GM19025 (cell line): ENCODE results near the gene EFNA2.
"Not testable (repeated sequence)": the region's sequence is repeated elsewhere in the genome, so short reads cannot be mapped to it uniquely, and the experiment has no call there.

Experiments used
- ATAC-seq: cut with Tn5 transposase; IDR thresholded peaks from one replicate; pipeline ENCODE4 v1.9.1; 2021; ENCODE audit warnings: mild to moderate bottlenecking, low read depth, moderate library complexity; ENCODE audit not compliant: unreplicated experiment

The EFNA2 gene

GRCh38 chr19:1313695-1314613 is 28.3 kb downstream of the EFNA2 start:
- ATAC-seq = no peak

DNA sequence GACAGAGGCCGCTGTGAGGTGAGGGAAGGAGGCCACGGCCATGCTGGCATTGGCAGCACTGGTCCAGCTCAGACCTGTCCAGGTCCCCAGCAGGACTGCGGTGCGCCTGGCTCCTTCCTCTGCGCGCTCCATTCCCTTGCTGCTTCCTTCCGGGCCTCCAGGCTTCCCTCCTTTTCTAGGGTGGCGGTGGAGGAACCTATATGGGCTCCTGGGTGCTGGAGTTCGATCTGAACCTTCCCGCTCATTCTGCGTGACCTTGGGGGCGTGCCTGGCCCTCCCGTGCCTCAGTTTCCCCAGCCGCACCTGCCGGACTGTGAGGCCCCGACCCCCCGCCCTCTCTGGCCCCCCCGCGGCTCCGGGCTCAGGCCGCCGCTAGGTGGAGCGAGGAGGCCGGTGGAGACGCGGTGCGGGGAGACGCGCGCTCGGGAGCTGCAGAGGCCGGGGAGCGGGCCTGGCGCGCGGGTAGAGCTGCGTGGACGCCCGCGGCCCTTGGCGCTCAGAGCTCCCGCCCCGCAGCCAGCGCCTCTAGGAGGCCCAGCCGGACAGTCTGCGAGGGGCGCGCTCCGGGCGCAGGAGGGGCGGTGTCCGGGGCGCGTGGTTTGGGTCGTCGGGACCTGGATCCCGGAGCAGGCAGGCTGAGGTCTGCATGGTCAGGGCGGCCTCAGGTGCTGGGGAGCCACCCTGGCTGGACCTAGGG is 29.9 kb downstream of the EFNA2 start:
- ATAC-seq = no peak

- no peak for ATAC-seq
These were observed 30.8 kb downstream of the EFNA2 start for GRCh38 chr19:1316466-1316865.

DNA sequence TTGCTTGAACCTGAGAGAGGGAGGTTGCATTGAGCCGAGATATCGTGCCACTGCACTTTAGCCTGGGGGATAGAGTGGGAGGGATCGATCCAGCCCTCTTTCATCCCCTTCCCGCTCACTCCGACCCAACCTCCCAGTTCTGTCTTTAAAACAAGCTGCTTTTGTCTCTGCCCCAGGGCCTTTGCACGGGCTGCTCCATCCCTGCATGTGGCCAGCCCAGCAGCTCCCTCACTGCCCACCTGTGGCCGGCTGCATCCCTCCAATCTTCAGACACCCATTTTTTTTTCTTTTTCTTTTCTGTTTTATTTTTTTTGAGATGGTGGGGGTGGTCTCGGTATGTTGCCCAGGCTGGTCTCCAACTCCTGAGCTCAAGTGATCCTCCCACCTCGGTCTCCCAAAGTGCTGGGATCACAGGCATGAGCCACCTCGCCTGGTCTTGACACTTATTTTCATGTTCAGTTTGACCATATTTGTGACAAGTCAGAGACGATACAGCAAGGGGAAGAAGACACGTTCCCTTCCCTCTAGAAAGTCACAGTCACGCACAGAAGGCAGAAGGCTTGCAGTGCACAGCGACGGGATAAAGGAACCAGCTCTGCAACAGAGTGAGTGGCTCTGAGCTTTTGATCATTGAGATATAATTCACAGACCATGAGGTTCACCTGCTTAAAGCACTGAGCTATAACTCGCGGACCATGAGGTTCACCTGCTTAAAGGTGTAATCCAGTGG is 31.8 kb downstream of the EFNA2 start:
- ATAC-seq = no peak

- ATAC-seq = no peak
These were observed 33.2 kb downstream of the EFNA2 start for GRCh38 chr19:1318678-1319471.

GRCh38 chr19:1320282-1320650 is 34.6 kb downstream of the EFNA2 start:
- not testable (repeated sequence) for ATAC-seq

DNA sequence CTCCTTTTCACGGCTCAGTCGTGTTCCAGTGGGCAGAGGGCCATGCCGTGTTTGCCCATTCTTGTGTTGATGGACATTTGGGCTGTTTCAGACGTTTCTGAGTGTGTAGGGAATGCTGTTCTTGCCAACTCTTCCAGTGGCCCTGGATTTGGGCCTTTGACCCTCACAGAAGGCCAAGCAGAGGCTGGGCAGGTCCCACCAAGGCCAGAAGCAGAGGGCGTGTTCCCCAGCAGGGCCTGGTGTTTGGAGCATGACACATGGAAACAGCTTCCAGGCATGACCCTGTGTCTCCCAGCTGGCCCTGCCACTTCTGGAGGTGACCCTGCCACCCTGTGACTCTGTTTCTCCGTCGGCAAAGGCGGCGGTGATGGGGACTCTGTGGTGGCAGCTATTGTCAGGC is 35.9 kb downstream of the EFNA2 start:
- ATAC-seq = no peak

GRCh38 chr19:1322198-1322981 is 36.7 kb downstream of the EFNA2 start:
- no peak for ATAC-seq

DNA sequence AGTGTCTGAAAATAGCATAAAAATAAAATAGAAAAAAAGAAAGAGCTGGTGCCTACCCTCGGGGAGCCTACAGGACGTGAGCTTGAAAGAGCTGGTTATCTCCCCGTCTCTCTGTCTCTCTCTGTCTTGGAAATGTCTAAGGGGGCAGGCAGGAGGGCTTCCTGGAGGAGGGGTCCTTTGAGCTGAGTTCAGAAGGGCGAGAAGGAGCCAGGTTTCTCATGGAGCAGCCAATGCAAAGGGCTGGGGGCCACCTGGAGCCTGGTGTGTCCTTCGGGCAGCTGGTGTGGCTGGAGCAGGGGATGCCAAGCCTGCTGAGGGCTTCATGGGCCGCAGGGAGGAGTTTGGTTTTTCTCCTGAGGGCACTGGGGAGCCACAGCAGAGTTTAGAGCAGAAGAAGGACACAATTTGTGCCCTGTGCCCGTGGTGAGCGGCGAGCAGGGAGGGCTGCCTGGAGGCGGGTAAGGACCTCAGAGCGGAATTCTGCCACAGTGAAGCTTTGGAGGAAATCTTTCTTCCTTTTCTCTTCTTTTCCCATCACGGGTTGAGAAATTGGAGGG is 38.7 kb downstream of the EFNA2 start:
- ATAC-seq = no peak

DNA sequence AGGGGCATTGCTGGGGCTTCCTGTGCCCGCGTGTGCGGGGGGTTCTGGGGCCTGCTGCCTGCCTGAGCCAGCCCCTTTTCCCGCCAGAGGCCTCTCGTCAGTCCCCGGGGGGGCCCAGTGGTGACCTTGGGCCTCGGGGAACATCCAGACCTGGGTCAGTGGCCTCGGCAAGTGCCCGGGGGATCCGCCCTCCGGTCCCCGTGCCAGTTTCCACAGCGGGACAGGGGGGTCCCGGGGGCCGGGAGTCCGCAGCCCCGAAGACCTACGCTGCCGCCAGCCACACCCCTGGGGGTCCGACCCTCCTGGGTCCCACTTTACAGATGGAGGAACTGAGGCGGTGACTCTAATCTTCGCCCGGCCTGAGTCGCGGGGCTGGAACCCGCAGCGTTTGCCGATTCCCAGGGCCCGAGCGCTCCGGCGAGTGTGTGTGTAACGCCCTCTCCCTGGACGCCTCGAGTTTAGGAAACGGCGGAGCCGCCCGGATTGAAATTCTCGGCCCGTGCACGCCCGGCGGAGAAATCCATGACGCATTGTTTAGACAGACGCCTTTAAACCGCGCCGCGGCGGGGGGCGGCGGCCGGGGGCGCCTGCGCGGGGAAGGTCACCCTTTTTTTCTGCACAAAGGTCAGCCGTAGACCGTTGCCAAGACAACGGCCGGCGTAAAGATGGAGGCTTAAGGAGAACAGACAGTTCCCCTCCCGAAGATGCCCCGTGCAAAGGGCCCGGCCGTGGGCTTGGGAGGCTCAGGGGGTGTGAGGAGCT is 39.3 kb downstream of the EFNA2 start:
- ATAC-seq = no peak

- ATAC-seq = no peak
These were observed 40.1 kb downstream of the EFNA2 start for GRCh38 chr19:1325568-1326294.

GRCh38 chr19:1327125-1327524 is 41.5 kb downstream of the EFNA2 start:
- ATAC-seq = no peak

DNA sequence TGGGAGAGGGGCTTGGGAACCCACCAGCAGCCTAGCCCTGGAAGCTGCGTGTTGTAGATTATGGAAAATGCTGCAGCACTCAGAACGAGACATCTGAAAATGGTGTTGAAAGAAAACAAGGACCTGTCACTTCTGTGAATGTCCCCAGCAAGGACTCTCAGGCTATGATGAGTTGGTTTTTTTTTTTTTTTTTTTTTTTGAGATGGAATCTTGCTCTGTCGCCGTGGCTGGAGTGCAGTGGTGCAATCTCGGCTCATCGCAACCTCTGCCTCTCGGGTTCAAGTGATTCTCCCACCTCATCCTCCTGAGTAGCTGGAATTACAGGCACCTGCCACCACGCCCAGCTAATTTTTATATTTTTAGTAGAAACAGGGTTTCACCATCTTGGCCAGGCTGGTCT is 46.5 kb downstream of the EFNA2 start:
- not testable (repeated sequence) for ATAC-seq

DNA sequence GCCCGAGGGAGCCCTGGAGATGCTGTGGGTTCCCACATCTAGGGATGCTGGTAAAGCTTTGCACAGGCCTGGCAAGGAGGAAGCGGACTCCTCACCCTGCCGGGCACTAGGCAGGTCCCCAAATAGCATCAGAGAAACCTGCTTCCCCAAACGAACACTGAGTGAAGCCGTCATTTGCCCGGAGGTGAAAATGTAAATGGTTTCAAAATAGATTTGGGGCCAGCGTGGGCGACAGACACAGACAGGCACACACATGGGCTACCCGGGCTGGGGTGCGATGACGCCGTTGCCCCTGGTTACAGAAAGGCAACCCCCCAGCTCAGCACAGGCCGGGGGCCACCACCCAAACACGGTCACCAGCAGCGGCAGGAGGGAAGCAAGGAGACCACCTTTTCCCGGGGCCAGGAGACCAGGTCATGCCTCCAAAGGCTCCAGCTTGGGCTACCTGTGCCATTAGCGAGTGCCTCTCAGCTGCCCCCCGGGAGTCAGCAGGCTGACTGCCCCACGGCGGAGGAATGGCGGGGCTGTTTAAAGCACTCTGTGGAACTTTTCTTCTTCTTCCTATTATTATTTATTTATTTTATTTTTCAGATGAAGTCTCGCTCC is 50.5 kb downstream of the EFNA2 start:
- no peak for ATAC-seq

DNA sequence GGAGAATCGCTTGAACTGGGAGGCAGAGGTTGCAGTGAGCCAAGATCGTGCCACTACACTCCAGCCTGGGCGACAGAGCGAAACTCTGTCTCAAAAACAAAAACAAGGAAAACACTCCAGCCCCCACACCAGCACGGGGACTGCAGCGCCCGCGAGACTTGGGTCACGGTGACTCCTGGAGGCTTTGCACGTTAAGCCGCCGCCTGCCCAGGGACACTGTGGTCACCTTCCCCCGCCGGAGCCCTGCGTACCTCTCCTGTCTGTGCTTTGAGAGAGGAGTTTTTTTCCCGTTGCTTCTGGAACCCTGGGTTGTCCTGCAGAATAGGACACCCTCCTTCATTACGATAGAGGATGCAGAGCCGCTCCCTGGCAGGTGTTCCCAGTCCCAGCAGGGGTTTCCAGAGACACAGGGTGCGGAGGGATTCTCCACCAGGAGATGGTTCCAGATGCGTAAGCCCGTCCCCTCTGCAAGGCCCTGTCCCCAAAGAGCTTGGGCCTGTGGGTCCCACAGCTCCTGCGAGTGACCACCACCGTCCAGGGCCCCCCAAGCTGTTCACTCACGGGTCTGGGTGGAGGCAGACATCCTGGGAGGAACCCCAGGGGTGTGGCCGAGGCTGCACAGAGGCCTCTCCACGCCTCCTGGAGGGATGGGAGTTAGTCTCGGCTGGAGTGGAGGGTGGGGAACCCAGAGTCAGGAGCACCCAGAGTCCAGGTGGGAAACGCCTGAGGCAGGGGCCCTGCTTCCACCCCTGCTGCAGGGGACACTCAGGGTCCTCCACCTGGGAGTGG is 55.2 kb downstream of the EFNA2 start:
- no peak for ATAC-seq

DNA sequence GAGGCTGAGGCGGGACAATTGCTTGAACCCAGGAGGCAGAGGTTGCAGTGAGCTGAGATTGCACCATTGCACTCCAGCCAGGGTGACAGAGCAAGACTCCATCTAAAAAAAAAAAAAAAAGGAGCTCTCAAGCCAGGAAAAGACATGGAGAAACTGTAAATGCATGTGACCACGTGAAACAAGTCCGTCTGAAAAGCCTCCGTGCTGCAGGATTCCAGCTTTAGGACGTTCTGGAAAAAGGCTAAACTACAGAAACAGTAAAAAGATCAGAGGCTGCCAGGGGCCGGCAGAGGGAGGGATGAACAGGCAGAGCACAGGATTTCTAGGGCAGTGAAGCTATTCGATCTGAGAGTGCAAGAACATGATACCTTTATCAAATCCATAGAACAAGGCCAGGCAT is 57.4 kb downstream of the EFNA2 start:
- ATAC-seq = no peak

DNA sequence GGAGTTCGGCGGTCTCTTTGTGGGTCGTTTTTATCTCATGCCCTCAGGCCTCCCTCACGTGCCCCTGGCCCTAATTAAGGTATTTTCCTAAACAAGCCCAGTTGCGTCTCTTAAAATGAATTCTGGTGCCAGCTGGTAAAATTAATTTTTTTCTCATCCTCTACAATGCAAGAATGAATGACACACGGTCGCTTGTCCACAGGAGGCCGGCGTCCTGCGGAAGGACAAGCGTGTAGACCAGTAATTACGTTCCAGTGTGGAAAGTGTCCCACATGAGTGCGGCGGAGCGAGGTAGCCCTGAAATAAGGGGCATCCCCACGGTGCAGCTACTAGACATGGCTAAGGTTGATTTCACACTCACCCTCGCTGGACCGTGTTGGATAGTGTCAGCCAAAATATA is 63.5 kb downstream of the EFNA2 start:
- no peak for ATAC-seq
